GM19463 (cell line): ENCODE measurements around the gene XIRP2.

Experiments
- ATAC-seq: cut with Tn5 transposase; IDR thresholded peaks from one replicate; pipeline ENCODE4 v1.9.1; 2021; ENCODE audit warnings: mild to moderate bottlenecking, moderate library complexity; ENCODE audit not compliant: unreplicated experiment

The XIRP2 gene

GRCh38 chr2:166934817-166935216 lies 46.5 kb downstream of the XIRP2 start:
- ATAC-seq = no peak

GRCh38 chr2:166942377-166942776 lies 54.1 kb downstream of the XIRP2 start:
- ATAC-seq = no peak

GRCh38 chr2:166944909-166945308 lies 56.6 kb downstream of the XIRP2 start:
- no peak for ATAC-seq

- ATAC-seq = no peak
Measured at GRCh38 chr2:166957686-166958085, 69.4 kb downstream of the XIRP2 start.

- no peak for ATAC-seq
Measured at GRCh38 chr2:166958986-166959481, 70.8 kb downstream of the XIRP2 start.

- no peak for ATAC-seq
Measured at GRCh38 chr2:166959556-166959955, 71.3 kb downstream of the XIRP2 start.

GRCh38 chr2:166960702-166961270 lies 72.5 kb downstream of the XIRP2 start:
- no peak for ATAC-seq

- no peak for ATAC-seq
Measured at GRCh38 chr2:166961933-166962332, 73.7 kb downstream of the XIRP2 start.

GRCh38 chr2:166969486-166969885 lies 81.2 kb downstream of the XIRP2 start:
- no peak for ATAC-seq

- ATAC-seq = no peak
Measured at GRCh38 chr2:166972002-166972401, 83.7 kb downstream of the XIRP2 start.

- ATAC-seq = no peak
Measured at GRCh38 chr2:166972418-166972817, 84.1 kb downstream of the XIRP2 start.

GRCh38 chr2:166984188-166984587 lies 95.9 kb downstream of the XIRP2 start:
- no peak for ATAC-seq

- no peak for ATAC-seq
Measured at GRCh38 chr2:166984797-166985196, 96.5 kb downstream of the XIRP2 start.

GRCh38 chr2:166994588-166995336 lies 106.5 kb downstream of the XIRP2 start:
- no peak for ATAC-seq

- ATAC-seq = no peak
Measured at GRCh38 chr2:166996465-166996864, 108.2 kb downstream of the XIRP2 start.

- no peak for ATAC-seq
Measured at GRCh38 chr2:167001165-167001564, 112.9 kb downstream of the XIRP2 start.

GRCh38 chr2:167005096-167005495 lies 116.8 kb downstream of the XIRP2 start:
- ATAC-seq = no peak

GRCh38 chr2:167013227-167013626 lies 124.9 kb downstream of the XIRP2 start:
- ATAC-seq = no peak

GRCh38 chr2:167015806-167016205 lies 127.5 kb downstream of the XIRP2 start:
- no peak for ATAC-seq

GRCh38 chr2:167017021-167017420 lies 128.7 kb downstream of the XIRP2 start:
- no peak for ATAC-seq

GRCh38 chr2:167018590-167018989 lies 130.3 kb downstream of the XIRP2 start:
- no peak for ATAC-seq

- ATAC-seq = no peak
Measured at GRCh38 chr2:167028503-167028902, 140.2 kb downstream of the XIRP2 start.
